GM23248 (cell line): Measurements from ENCODE around the gene PISD. TPM values are rescaled to one million over a fixed set of nuclear protein-coding genes. Genes with fewer than 3 reads are reported as not detected.

Source experiments
- DNase-seq: peaks from one replicate; pipeline ENCODE4 v3.0.0-alpha.2; 2015
- H2AFZ ChIP-seq: fragments of 200-600 bp; sonication (generic); 2 replicates; pipeline ENCODE4 v1.6.1; 2016; ENCODE audit warnings: antibody characterized with exemption
- H3F3A ChIP-seq: fragments of 200-600 bp; sonication (generic); 2 replicates; pipeline ENCODE4 v1.6.1; 2016; ENCODE audit warnings: mild to moderate bottlenecking, antibody characterized with exemption, mixed run types; ENCODE audit not compliant: insufficient read depth
- H3K27ac ChIP-seq: fragments of 200-600 bp; sonication (generic); 2 replicates; pipeline ENCODE4 v1.5.1; 2016; ENCODE audit warnings: mild to moderate bottlenecking
- H3K27me3 ChIP-seq: fragments of 200-600 bp; sonication (generic); replicated peaks from 2 replicates; pipeline ENCODE4 v1.6.1; 2016; ENCODE audit warnings: mild to moderate bottlenecking; ENCODE audit not compliant: insufficient read depth
- H3K36me3 ChIP-seq: fragments of 200-600 bp; sonication (generic); 2 replicates; pipeline ENCODE4 v1.6.1; 2016; ENCODE audit warnings: low read depth, mild to moderate bottlenecking
- H3K4me1 ChIP-seq: fragments of 200-600 bp; sonication (generic); 2 replicates; pipeline ENCODE4 v1.6.1; 2016; ENCODE audit warnings: mild to moderate bottlenecking; ENCODE audit not compliant: insufficient read depth
- H3K4me2 ChIP-seq: fragments of 200-600 bp; sonication (generic); one replicate; pipeline ENCODE4 v1.6.1; 2016; ENCODE audit warnings: mild to moderate bottlenecking; ENCODE audit not compliant: unreplicated experiment
- H3K4me3 ChIP-seq: fragments of 200-600 bp; sonication (generic); 2 replicates; pipeline ENCODE4 v1.5.1; 2016; ENCODE audit warnings: mild to moderate bottlenecking
- H3K79me2 ChIP-seq: fragments of 200-600 bp; sonication (generic); 2 replicates; pipeline ENCODE4 v1.6.1; 2016; ENCODE audit warnings: mild to moderate bottlenecking; ENCODE audit not compliant: insufficient read depth
- H3K9ac ChIP-seq: fragments of 200-600 bp; sonication (generic); 2 replicates; pipeline ENCODE4 v1.6.1; 2016; ENCODE audit warnings: mild to moderate bottlenecking
- H3K9me2 ChIP-seq: fragments of 200-600 bp; sonication (generic); 2 replicates; pipeline ENCODE4 v1.6.1; 2016; ENCODE audit warnings: mixed run types, mild to moderate bottlenecking, moderate library complexity; ENCODE audit not compliant: insufficient read depth
- H3K9me3 ChIP-seq: fragments of 200-600 bp; sonication (generic); one replicate; pipeline ENCODE4 v1.6.1; 2017; ENCODE audit warnings: low read depth
- H4K20me1 ChIP-seq: fragments of 200-600 bp; sonication (generic); 2 replicates; pipeline ENCODE4 v1.6.0; 2016; ENCODE audit not compliant: insufficient read depth
- EZH2 ChIP-seq: fragments of 200-600 bp; sonication (generic); IDR thresholded peaks from 2 replicates; pipeline ENCODE4 v1.6.1; 2018; ENCODE audit warnings: antibody characterized with exemption, mild to moderate bottlenecking; ENCODE audit not compliant: insufficient read depth, poor library complexity, severe bottlenecking
- EZH2phosphoT487 ChIP-seq: fragments of 200-600 bp; sonication (generic); IDR thresholded peaks from 2 replicates; pipeline ENCODE4 v1.6.1; 2018; ENCODE audit warnings: antibody characterized with exemption, moderate library complexity, mild to moderate bottlenecking, low read depth; ENCODE audit not compliant: insufficient read depth
- WGBS, 2 experiments: methylation state at CpG; one replicate each; pipeline ENCODE4 v1.1.6; 2015 to 2017; ENCODE audit warnings: low lambda C conversion rate in 2 of 2, low coverage in 1 of 2; ENCODE audit errors: missing lambda C conversion rate in 2 of 2; 5-methylcytosine and 5-hydroxymethylcytosine counted together
- in situ Hi-C: fragments of 300-500 bp; cut with MboI; formaldehyde crosslinking; loops from 2 replicates; pipeline ENCODE4 v1.15.0; 2020
- microRNA-seq: library from miRNA; unstranded; fragments of <30 nt; microRNA quantifications from one replicate; pipeline ENCODE4, GENCODE V29; 2016; ENCODE audit warnings: borderline number of aligned reads
- polyA plus RNA-seq: library from polyadenylated mRNA; unstranded; fragments of >200 nt; fragmentation: Nextera tagmentation; extraction: Ambion mirVana; gene quantifications from 2 replicates; pipeline ENCODE4 v1.2.1, GENCODE V29; 2016
- total RNA-seq: library from RNA; depleted of rRNA; stranded (reverse); fragments of >200 nt; shearing (Covaris generic); gene quantifications from 2 replicates; pipeline ENCODE4 v1.2.3, GENCODE V29; 2014; rRNA removed

PISD gene
- total and polyA plus RNA-seq, 2 experiments from 2014 or later: 32.7 to 34.2 TPM

- Histone ChIP-seq H3K9ac (no peak overlapping the region), H3K4me1 (no peaks in the 10 kb centered on the region), H2AFZ (no peak overlapping the region), H4K20me1 (no peaks in the 10 kb centered on the region), H3K4me2 (no peak overlapping the region), H3K79me2 (no peaks in the 10 kb centered on the region), H3K27ac (no peak overlapping the region), H3K27me3 (no peaks in the 10 kb centered on the region), H3K4me3 (no peak overlapping the region), H3F3A (no peaks in the 10 kb centered on the region), H3K9me2 (no peaks in the 10 kb centered on the region), H3K36me3 (0 out of 2 replicates have a peak, but pooled peaks cover 3% of the 10 kb centered on the region), H3K9me3 (no peaks in the 10 kb centered on the region)
- DNase-seq: no peak
- in situ Hi-C loops: loop anchor here (5.0 kb wide), 1 partner anchor 63 kb away; no protein-coding TSS in a partner anchor
- WGBS, 2 experiments: 93 to 97% methylated on average over 1 of the region's 1 CpG
- TF ChIP-seq EZH2: no peak
- no peak for TF ChIP-seq EZH2phosphoT487
These were observed 92.9 kb downstream of the PISD start for GRCh38 chr22:31569126-31569525.

Small RNA genes lying within 50 kb of the gene (microRNA-seq; reads per million reads assigned to microRNA genes)
- not detected for gene MIR7109

Other genes with a start within 250 kb of the PISD start
- gene EIF4ENIF1, start 172.4 kb downstream of the PISD start, total RNA-seq: 6.2 and 13.5 TPM in 2 replicates
- gene EIF4ENIF1, start 172.4 kb downstream of the PISD start, polyA plus RNA-seq: 13.9 and 18.2 TPM in 2 replicates
- 17.5 and 21.6 TPM in 2 replicates for gene SFI1, start 165.7 kb downstream of the PISD start, total RNA-seq
- gene SFI1, start 165.7 kb downstream of the PISD start, polyA plus RNA-seq: 9.0 and 10.1 TPM in 2 replicates
- 7.6 and 34.1 TPM in 2 replicates for gene PRR14L, start 87.9 kb upstream of the PISD start, total RNA-seq
- 15.2 and 16.0 TPM in 2 replicates for gene PRR14L, start 87.9 kb upstream of the PISD start, polyA plus RNA-seq
- 6.3 and 12.1 TPM in 2 replicates for gene DEPDC5, start 91.8 kb upstream of the PISD start, total RNA-seq
- gene DEPDC5, start 91.8 kb upstream of the PISD start, polyA plus RNA-seq: 5.7 and 7.6 TPM in 2 replicates